Body of pancreas (tissue), 4 donors: ENCODE results near the gene STBD1.

Source experiments
- POLR2A ChIP-seq, 3 donors: fragments of 450-650 bp; IDR thresholded peaks; one replicate each; pipeline ENCODE4 v1.6.1; 2016; ENCODE audit warnings: antibody characterized with exemption in 3 of 3, mild to moderate bottlenecking in 2 of 3
- TF ChIP-seq, protein P1 (sequence below), 7 experiments: fragments of 450-650 bp in 4 of 7; fragments of 200-600 bp in 3 of 7; sonication (generic) in 3 of 7; IDR thresholded peaks; one replicate each; pipeline ENCODE4 v1.5.1; 2016 to 2019; ENCODE audit warnings: antibody characterized with exemption in 7 of 7

DNA sequence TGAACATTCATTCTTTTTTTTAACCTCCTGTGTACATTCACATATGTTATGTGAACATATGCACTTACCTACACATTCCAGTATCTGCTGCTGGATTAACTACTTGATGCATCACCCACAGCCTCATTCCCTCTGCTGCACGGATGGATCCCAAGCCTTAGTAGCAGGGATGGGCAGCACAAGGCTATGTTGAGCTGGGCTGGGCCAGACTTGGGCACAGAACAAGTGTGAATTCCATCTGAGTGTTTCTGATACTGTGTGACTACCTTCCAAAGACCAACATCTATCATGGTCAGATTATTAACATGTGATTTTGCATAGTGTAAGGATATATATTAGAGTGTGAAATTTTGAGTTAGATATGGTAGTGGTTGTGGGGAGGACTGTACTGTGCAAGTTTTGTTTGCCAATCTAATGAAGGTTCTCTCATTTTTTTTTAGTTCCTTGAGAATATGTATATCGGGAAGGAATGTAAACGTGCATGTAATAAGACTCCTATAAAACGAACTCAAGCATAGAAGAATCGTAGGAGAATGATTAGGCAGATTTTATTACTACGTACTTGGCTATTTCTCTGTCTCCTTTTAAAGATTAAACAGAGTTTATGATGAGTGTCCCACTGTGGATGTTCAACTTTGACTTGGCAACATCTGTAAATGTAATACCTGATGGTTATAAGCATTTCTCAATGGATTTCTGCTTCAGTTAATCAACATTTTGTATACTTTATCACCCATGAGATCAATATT is 23.4 kb upstream of the STBD1 start:
- TF ChIP-seq, protein P1, sequence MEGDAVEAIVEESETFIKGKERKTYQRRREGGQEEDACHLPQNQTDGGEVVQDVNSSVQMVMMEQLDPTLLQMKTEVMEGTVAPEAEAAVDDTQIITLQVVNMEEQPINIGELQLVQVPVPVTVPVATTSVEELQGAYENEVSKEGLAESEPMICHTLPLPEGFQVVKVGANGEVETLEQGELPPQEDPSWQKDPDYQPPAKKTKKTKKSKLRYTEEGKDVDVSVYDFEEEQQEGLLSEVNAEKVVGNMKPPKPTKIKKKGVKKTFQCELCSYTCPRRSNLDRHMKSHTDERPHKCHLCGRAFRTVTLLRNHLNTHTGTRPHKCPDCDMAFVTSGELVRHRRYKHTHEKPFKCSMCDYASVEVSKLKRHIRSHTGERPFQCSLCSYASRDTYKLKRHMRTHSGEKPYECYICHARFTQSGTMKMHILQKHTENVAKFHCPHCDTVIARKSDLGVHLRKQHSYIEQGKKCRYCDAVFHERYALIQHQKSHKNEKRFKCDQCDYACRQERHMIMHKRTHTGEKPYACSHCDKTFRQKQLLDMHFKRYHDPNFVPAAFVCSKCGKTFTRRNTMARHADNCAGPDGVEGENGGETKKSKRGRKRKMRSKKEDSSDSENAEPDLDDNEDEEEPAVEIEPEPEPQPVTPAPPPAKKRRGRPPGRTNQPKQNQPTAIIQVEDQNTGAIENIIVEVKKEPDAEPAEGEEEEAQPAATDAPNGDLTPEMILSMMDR (IDR thresholded peaks at IDR 0.05): no peak
- TF ChIP-seq POLR2A (IDR thresholded peaks at IDR 0.05): no peak
